GM18907 (cell line): Measurements from ENCODE around the gene DCC.

ENCODE experiments used
- ATAC-seq: cut with Tn5 transposase; IDR thresholded peaks from one replicate; pipeline ENCODE4 v1.9.1; 2021; ENCODE audit warnings: mild to moderate bottlenecking, moderate library complexity; ENCODE audit not compliant: unreplicated experiment

Gene DCC

DNA sequence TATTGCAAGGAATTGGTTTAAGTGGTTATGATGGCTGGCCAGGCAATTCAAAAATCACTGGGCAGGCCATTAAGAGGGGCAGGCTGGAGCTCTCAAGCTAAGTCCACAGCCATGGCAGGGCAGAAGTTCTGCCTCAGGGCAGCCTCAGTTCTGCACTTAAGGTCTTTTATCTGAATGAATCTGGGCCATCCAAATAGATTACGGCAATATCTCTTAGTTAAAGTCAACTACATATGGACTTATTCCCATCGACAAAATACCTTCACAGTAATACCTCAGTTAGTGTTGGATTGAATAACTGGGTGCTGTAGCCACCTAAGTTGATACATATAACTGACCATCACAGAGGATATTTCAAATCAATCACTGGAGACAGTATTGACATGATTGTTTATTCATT, 979.6 kb downstream of the DCC start:
- no peak for ATAC-seq

GRCh38 chr18:53322163-53322562, 982.2 kb downstream of the DCC start:
- ATAC-seq, result no peak

- no peak for ATAC-seq
Observed at GRCh38 chr18:53324353-53324752, 984.4 kb downstream of the DCC start.

DNA sequence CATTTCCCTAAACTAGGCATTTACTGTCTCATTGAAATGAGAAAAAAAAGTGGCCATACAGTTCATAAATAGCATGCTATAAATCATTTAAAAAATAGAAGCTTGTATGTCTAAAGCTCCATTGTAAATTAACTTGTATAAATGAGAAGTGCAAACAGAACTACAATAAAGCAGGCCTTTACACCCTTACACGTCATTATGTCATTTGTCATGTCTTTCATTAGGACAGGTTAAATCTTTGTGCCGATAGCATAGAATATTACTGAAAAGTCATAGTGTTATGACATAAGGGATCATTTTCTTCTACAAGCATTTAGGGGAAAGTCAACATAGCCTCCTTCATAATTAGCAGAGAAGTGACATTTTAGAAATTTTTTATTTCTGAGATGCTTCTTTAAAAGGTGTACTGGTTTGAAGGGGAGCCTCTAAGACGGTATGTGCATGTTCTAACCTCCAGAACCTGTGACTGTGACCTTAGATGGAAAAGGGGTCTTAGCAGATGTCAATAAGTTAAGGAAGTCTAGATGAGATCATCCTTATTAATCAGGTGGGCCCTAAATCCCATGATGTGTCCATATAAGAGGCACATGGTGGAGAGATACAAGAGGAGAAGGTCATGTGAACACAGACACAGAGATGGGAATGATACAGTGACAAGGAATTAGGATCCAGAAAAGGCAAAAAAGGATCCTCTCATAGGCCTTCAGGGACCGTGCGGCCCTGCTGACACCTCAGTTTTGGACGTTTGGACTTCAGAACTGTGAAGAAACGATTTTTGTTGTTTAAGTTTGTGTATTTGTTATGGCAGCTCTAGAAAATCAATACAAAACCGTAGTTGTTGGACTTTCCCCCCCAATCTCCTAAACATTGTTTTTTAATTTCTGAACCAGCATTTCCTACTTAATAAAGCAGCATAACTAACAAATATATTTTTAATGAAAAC, 1020.8 kb downstream of the DCC start:
- no peak for ATAC-seq

DNA sequence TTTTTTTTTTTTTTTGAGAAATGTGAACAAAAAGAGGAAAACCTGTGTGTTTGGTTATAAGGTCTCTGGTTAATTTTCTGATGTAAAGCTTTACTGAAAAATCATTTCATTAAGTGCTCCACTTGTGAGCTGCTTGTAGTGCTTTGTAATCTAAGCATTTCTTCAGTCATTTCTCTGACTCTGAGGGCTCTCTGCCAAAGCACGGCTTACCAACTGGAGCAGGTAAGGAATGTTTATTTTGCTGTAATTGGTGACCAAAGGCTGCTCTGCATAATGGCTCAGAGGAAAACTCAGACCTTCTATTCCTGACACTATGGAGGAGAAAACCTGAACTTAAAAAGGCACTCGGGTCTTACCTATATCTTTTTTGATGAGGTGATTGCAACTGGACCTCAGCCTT, 1035.6 kb downstream of the DCC start:
- no peak for ATAC-seq

DNA sequence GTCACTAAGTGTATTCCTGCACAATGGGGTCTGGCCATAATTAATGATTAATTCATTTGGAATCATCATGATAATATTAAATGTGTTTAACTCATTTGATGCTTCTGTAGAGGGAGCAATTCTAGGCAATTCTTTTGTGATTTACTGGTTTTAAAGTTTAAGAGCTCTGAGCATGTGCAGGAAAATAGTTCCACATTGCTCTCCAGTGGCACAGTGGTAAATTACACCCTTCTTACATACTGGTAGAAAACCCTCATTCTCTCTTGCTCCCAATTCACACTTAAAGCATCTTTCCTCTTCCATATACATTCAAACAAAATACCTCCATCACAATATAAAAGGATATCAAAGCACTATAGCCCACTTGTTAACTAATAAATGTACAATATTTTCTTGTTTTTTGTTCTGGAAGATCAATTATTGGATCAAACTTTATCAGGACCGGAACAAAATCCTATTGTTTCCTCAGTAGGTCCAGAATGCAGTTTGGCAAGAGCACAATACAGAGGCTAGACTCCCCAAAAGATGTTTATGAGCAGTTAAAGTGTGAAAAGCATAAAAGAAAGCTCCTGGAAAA, 1040.2 kb downstream of the DCC start:
- ATAC-seq, result no peak

GRCh38 chr18:53382870-53383269, 1042.9 kb downstream of the DCC start:
- no peak for ATAC-seq

GRCh38 chr18:53385889-53386288, 1045.9 kb downstream of the DCC start:
- no peak for ATAC-seq

DNA sequence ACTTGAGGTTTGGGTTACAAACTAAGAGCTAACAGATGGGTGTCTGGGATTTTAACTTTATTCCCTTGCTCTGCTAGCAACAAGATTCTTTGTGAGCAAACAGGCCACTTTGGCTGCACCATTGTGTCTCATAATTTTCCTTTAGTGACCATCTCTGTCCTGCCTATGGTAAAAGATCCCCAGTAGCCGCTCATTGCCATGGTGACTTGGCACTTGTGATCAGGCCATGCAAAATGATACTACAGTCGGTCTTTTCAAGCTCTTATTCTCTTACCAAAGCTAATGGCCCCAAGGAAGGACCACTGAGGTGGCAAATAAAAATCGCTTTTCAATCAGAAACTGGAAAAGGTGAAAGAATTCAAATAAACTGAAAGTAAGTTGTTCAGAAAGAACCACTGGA, 1047.6 kb downstream of the DCC start:
- ATAC-seq, result no peak

GRCh38 chr18:53402670-53403069, 1062.7 kb downstream of the DCC start:
- no peak for ATAC-seq

GRCh38 chr18:53408271-53408670, 1068.3 kb downstream of the DCC start:
- no peak for ATAC-seq

DNA sequence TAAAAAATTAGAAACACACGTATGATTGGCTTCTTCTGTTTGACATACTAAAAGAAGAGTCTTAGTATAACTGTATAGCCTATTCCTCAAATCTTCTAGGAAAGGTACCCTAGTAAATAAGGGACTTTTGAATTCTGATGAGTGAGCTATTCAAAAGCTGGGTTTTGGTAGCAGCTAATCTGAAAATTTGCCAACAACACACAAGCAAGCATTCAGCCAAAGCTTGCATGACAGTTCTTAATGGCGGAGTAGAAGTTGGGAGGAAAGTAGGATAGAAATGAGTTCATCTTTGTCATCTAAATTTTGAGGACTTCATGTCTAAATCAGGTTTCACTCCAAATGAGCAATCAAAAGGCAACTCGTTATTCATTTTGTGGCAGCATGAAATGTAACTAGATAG, 1071.5 kb downstream of the DCC start:
- ATAC-seq, result no peak

GRCh38 chr18:53417003-53417402, 1077.0 kb downstream of the DCC start:
- ATAC-seq, result no peak

DNA sequence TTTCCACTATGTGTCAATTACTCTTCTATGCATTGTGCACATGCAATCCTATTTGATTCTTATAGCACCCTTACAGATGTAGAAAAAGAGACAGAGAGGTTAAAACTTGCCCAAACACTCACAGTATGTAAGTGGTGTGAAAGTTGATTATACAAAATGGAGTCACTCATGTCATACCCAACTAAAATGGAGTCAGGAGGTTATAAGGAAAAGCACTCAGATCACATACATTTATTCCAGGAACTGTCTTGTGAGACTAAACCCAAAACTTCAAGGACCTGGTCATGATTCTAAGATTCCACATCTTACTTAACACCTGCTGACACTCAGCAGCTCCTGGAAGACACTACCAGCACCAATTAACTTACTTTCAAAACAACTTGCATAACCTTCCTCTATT, 1081.9 kb downstream of the DCC start:
- ATAC-seq, result no peak

DNA sequence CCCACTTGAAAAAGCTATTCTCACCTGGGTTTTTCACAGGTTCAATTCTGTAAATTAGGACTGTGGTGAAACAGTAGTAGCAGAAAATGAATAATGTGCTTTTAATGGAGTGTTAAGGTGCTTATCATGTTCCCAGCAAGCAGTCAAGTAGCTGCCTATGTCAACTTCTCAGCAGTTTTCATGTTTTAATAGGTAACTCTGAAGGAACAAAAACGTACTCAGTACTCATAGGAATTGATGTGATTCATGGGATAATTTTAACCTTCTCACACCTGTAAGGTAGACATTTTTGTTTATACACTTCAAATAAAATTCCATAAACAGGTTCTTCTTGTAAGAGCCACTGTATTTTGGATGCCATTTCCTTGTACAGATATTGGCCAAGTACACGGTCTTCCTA, 1082.9 kb downstream of the DCC start:
- ATAC-seq, result no peak

DNA sequence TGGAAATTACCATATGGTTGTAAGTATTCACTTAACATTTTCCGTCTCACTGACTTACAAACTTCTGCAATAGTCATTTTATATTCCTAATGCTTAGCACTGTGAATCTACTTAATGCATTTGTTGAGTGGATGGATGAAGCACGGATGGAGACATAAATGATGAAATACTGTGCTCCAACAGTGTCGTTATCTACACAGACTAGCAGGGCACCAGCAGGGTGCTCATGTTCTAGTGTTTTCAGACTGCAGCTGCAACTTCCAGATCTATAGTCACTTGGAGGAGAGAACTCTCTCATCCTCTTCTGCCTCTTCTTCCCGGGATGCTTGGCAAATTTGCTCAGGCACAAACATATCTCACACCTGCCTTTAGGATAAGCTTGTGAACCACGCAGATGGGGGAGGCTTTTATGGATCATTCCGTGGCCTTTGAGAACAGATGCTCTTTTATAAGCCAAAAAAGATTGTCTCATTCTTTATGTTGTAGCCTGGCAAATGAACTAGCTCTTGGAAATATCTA, 1086.7 kb downstream of the DCC start:
- ATAC-seq, result no peak

- no peak for ATAC-seq
Observed at GRCh38 chr18:53441761-53442414, 1101.9 kb downstream of the DCC start.

- no peak for ATAC-seq
Observed at GRCh38 chr18:53442415-53442783, 1102.4 kb downstream of the DCC start.

GRCh38 chr18:53443336-53443735, 1103.3 kb downstream of the DCC start:
- ATAC-seq, result no peak

DNA sequence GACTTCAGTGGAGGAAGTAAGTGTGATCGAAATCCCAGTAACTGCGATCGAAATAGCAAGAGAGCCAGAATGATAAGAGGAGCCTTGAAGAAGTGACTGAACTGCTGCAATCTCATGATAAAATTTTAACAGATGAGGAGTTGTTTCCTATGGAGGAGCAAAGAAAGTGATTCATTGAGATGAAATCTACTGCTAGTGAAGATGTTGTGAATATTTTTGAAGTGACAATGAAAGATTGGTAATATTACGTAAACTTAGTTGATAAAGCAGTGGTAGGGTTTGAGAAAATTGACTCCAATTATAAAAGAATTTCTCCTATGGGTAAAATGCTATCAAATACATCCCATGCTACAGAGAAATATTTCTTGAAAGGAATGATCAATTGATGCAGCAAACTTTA, 1103.8 kb downstream of the DCC start:
- no peak for ATAC-seq

DNA sequence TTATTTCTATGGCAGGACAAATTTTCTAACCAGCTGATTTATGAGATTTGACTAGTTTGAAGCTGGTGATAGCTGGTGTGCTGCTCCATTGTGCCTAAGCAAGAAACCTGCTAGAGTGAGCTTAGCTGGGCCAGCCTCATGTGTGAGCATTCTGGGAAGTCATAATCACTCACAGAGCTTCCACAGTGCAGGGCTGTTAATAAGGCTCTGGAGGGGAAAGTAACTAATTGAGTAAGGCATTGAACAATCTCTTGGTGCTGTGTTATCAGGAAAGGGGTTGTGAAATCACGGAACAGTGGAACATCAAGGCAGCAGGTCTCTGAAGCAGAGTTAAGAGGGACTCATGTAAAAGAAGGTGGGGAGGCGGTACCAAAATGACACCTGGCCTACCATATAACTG, 1111.9 kb downstream of the DCC start:
- ATAC-seq, result no peak

GRCh38 chr18:53457068-53457467, 1117.1 kb downstream of the DCC start:
- ATAC-seq, result no peak
